ENCODE results near the gene GREB1.

The GREB1 gene

GRCh38 chr2:11530864-11531465 lies 2.9 kb upstream of the GREB1 start:
- no peaks in the 10 kb centered on the region for H3K27me3 ChIP-seq (ENCODE audit: insufficient read depth, low read length)
- H3K4me1 ChIP-seq (ENCODE audit: insufficient read depth, low read length): no peaks in the 10 kb centered on the region
- H3K4me3 ChIP-seq (ENCODE audit: low read length): no peak overlapping the region
- H3K36me3 ChIP-seq (ENCODE audit: insufficient read depth, low read depth, low read length): no peaks in the 10 kb centered on the region; the same call in 1 of the 2 replicates
- no peaks in the 10 kb centered on the region for H3K9me3 ChIP-seq (ENCODE audit: insufficient read depth, low read depth, low read length)
- H3K27ac ChIP-seq (ENCODE audit: low read length): no peak overlapping the region
- H3K9ac ChIP-seq (ENCODE audit: low read depth, low read length): no peak overlapping the region

- no peaks in the 10 kb centered on the region for H3K4me1 ChIP-seq (ENCODE audit: insufficient read depth, low read length)
- no peaks in the 10 kb centered on the region for H3K27me3 ChIP-seq (ENCODE audit: insufficient read depth, low read length)
- H3K27ac ChIP-seq (ENCODE audit: low read length): no peak overlapping the region
- no peak overlapping the region for H3K4me3 ChIP-seq (ENCODE audit: low read length)
- no peaks in the 10 kb centered on the region for H3K9me3 ChIP-seq (ENCODE audit: insufficient read depth, low read depth, low read length)
- no peak overlapping the region for H3K9ac ChIP-seq (ENCODE audit: low read depth, low read length)
- H3K36me3 ChIP-seq (ENCODE audit: insufficient read depth, low read depth, low read length): no peaks in the 10 kb centered on the region
Measured at GRCh38 chr2:11532416-11533055, 1.3 kb upstream of the GREB1 start.

- Histone ChIP-seq H3K27me3 (ENCODE audit: insufficient read depth, low read length) (no peaks in the 10 kb centered on the region), H3K27ac (ENCODE audit: low read length) (no peak overlapping the region)
Measured at GRCh38 chr2:11534071-11534745, 363 bp downstream of the GREB1 start.

GRCh38 chr2:11534746-11535484 lies 1.1 kb downstream of the GREB1 start:
- H3K9me3 ChIP-seq (ENCODE audit: insufficient read depth, low read depth, low read length): no peaks in the 10 kb centered on the region
- H3K27ac ChIP-seq (ENCODE audit: low read length): no peak overlapping the region
- H3K4me1 ChIP-seq (ENCODE audit: insufficient read depth, low read length): peaks cover 13% of the 10 kb centered on the region
- H3K4me3 ChIP-seq (ENCODE audit: low read length): no peak overlapping the region
- H3K9ac ChIP-seq (ENCODE audit: low read depth, low read length): no peak overlapping the region
- no peaks in the 10 kb centered on the region for H3K36me3 ChIP-seq (ENCODE audit: insufficient read depth, low read depth, low read length)
- H3K27me3 ChIP-seq (ENCODE audit: insufficient read depth, low read length): no peaks in the 10 kb centered on the region

More at GRCh38 chr2:11534071-11534745, 363 bp downstream of the GREB1 start:
- Histone ChIP-seq H3K4me3 (ENCODE audit: low read length) (no peak overlapping the region), H3K9me3 (ENCODE audit: insufficient read depth, low read depth, low read length) (no peaks in the 10 kb centered on the region), H3K9ac (ENCODE audit: low read depth, low read length) (no peak overlapping the region), H3K4me1 (ENCODE audit: insufficient read depth, low read length) (peaks cover 6% of the 10 kb centered on the region; the same call in 1 of the 2 replicates), H3K36me3 (ENCODE audit: insufficient read depth, low read depth, low read length) (no peaks in the 10 kb centered on the region)

GRCh38 chr2:11535899-11536344 lies 2.1 kb downstream of the GREB1 start:
- H3K27ac ChIP-seq (ENCODE audit: low read length): no peak overlapping the region
- no peak overlapping the region for H3K9ac ChIP-seq (ENCODE audit: low read depth, low read length)
- H3K9me3 ChIP-seq (ENCODE audit: insufficient read depth, low read depth, low read length): no peaks in the 10 kb centered on the region
- H3K27me3 ChIP-seq (ENCODE audit: insufficient read depth, low read length): no peaks in the 10 kb centered on the region
- no peak overlapping the region for H3K4me3 ChIP-seq (ENCODE audit: low read length)
- H3K36me3 ChIP-seq (ENCODE audit: insufficient read depth, low read depth, low read length): no peaks in the 10 kb centered on the region
- H3K4me1 ChIP-seq (ENCODE audit: insufficient read depth, low read length): peaks cover 23% of the 10 kb centered on the region

- no peak overlapping the region for H3K9ac ChIP-seq (ENCODE audit: low read depth, low read length)
- no peaks in the 10 kb centered on the region for H3K9me3 ChIP-seq (ENCODE audit: insufficient read depth, low read depth, low read length)
- no peak overlapping the region for H3K4me3 ChIP-seq (ENCODE audit: low read length)
- no peaks in the 10 kb centered on the region for H3K27me3 ChIP-seq (ENCODE audit: insufficient read depth, low read length)
- no peak overlapping the region for H3K27ac ChIP-seq (ENCODE audit: low read length)
- no peaks in the 10 kb centered on the region for H3K36me3 ChIP-seq (ENCODE audit: insufficient read depth, low read depth, low read length)
- peaks cover 41% of the 10 kb centered on the region for H3K4me1 ChIP-seq (ENCODE audit: insufficient read depth, low read length)
Measured at GRCh38 chr2:11537951-11538350, 4.1 kb downstream of the GREB1 start.

GRCh38 chr2:11539317-11540147 lies 5.7 kb downstream of the GREB1 start:
- Histone ChIP-seq H3K4me3 (ENCODE audit: low read length) (peak overlapping the region; percentile 26; the same call in 1 of the 2 replicates), H3K4me1 (ENCODE audit: insufficient read depth, low read length) (peaks cover 42% of the 10 kb centered on the region), H3K9me3 (ENCODE audit: insufficient read depth, low read depth, low read length) (no peaks in the 10 kb centered on the region), H3K27me3 (ENCODE audit: insufficient read depth, low read length) (no peaks in the 10 kb centered on the region), H3K9ac (ENCODE audit: low read depth, low read length) (peak overlapping the region; percentile 17; the same call in 1 of the 2 replicates), H3K36me3 (ENCODE audit: insufficient read depth, low read depth, low read length) (no peaks in the 10 kb centered on the region), H3K27ac (ENCODE audit: low read length) (peak overlapping the region; percentile 5)

GRCh38 chr2:11540148-11540995 lies 6.5 kb downstream of the GREB1 start:
- H3K9me3 ChIP-seq (ENCODE audit: insufficient read depth, low read depth, low read length): no peaks in the 10 kb centered on the region
- H3K9ac ChIP-seq (ENCODE audit: low read depth, low read length): no peak overlapping the region; the same call in 1 of the 2 replicates
- H3K27ac ChIP-seq (ENCODE audit: low read length): peak overlapping the region; percentile 5
- H3K27me3 ChIP-seq (ENCODE audit: insufficient read depth, low read length): no peaks in the 10 kb centered on the region
- peak overlapping the region; percentile 26; the same call in 1 of the 2 replicates for H3K4me3 ChIP-seq (ENCODE audit: low read length)
- H3K4me1 ChIP-seq (ENCODE audit: insufficient read depth, low read length): peaks cover 42% of the 10 kb centered on the region
- no peaks in the 10 kb centered on the region for H3K36me3 ChIP-seq (ENCODE audit: insufficient read depth, low read depth, low read length)

- no peaks in the 10 kb centered on the region for H3K36me3 ChIP-seq (ENCODE audit: insufficient read depth, low read depth, low read length)
- no peaks in the 10 kb centered on the region for H3K9me3 ChIP-seq (ENCODE audit: insufficient read depth, low read depth, low read length)
- H3K4me3 ChIP-seq (ENCODE audit: low read length): no peak overlapping the region; the same call in 1 of the 2 replicates
- no peak overlapping the region for H3K9ac ChIP-seq (ENCODE audit: low read depth, low read length)
- peaks cover 42% of the 10 kb centered on the region for H3K4me1 ChIP-seq (ENCODE audit: insufficient read depth, low read length)
- H3K27ac ChIP-seq (ENCODE audit: low read length): no peak overlapping the region
- H3K27me3 ChIP-seq (ENCODE audit: insufficient read depth, low read length): no peaks in the 10 kb centered on the region
Measured at GRCh38 chr2:11540996-11541692, 7.3 kb downstream of the GREB1 start.

GRCh38 chr2:11541693-11542274 lies 7.9 kb downstream of the GREB1 start:
- H3K9ac ChIP-seq (ENCODE audit: low read depth, low read length): no peak overlapping the region; the same call in 1 of the 2 replicates
- H3K9me3 ChIP-seq (ENCODE audit: insufficient read depth, low read depth, low read length): no peaks in the 10 kb centered on the region
- H3K4me1 ChIP-seq (ENCODE audit: insufficient read depth, low read length): peaks cover 42% of the 10 kb centered on the region

More at GRCh38 chr2:11541693-11542274, 7.9 kb downstream of the GREB1 start:
- Histone ChIP-seq H3K4me3 (ENCODE audit: low read length) (no peak overlapping the region), H3K27ac (ENCODE audit: low read length) (peak overlapping the region; percentile 30), H3K36me3 (ENCODE audit: insufficient read depth, low read depth, low read length) (no peaks in the 10 kb centered on the region), H3K27me3 (ENCODE audit: insufficient read depth, low read length) (no peaks in the 10 kb centered on the region)

All from iPS-20b (cell line).